DMS114 treated with DMSO at 0.1 percent for 48 hours (cell line): ENCODE results near the gene COMMD1.
"Not testable (repeated sequence)": the region's sequence is repeated elsewhere in the genome, so short reads cannot be mapped to it uniquely, and the experiment has no call there.

ENCODE experiments used
- DNase-seq: peaks from one replicate; lab custom pipeline; 2025; ENCODE audit not compliant: unreplicated experiment; lab: John Stamatoyannopoulos, UW

COMMD1 gene

GRCh38 chr2:62014102-62014501 lies 108.6 kb downstream of the COMMD1 start:
- DNase-seq = peak; percentile 3

GRCh38 chr2:62016957-62017356 lies 111.5 kb downstream of the COMMD1 start:
- DNase-seq = no peak

GRCh38 chr2:62029910-62030309 lies 124.4 kb downstream of the COMMD1 start:
- DNase-seq = no peak

GRCh38 chr2:62030902-62031301 lies 125.4 kb downstream of the COMMD1 start:
- no peak for DNase-seq

- no peak for DNase-seq
Observed at GRCh38 chr2:62032096-62032495, 126.6 kb downstream of the COMMD1 start.

GRCh38 chr2:62034715-62035114 lies 129.2 kb downstream of the COMMD1 start:
- DNase-seq = no peak

GRCh38 chr2:62036229-62036628 lies 130.8 kb downstream of the COMMD1 start:
- DNase-seq = no peak

GRCh38 chr2:62036761-62037250 lies 131.3 kb downstream of the COMMD1 start:
- DNase-seq = no peak

GRCh38 chr2:62038975-62039771 lies 133.7 kb downstream of the COMMD1 start:
- no peak for DNase-seq

- no peak for DNase-seq
Observed at GRCh38 chr2:62040926-62041325, 135.5 kb downstream of the COMMD1 start.

GRCh38 chr2:62041701-62042385 lies 136.4 kb downstream of the COMMD1 start:
- DNase-seq = not testable (repeated sequence)

GRCh38 chr2:62042400-62042799 lies 136.9 kb downstream of the COMMD1 start:
- DNase-seq = no peak

- no peak for DNase-seq
Observed at GRCh38 chr2:62042944-62043343, 137.5 kb downstream of the COMMD1 start.

- DNase-seq = no peak
Observed at GRCh38 chr2:62045017-62045543, 139.6 kb downstream of the COMMD1 start.

- no peak for DNase-seq
Observed at GRCh38 chr2:62046141-62046540, 140.7 kb downstream of the COMMD1 start.

- no peak for DNase-seq
Observed at GRCh38 chr2:62050456-62051045, 145.1 kb downstream of the COMMD1 start.

GRCh38 chr2:62054029-62054791 lies 148.7 kb downstream of the COMMD1 start:
- DNase-seq = no peak

- no peak for DNase-seq
Observed at GRCh38 chr2:62054916-62055450, 149.5 kb downstream of the COMMD1 start.

- DNase-seq = no peak
Observed at GRCh38 chr2:62055724-62056336, 150.4 kb downstream of the COMMD1 start.

GRCh38 chr2:62056341-62056740 lies 150.9 kb downstream of the COMMD1 start:
- no peak for DNase-seq
